ENCODE measurements around the gene SIGLECL1.

- TF ChIP-seq CTCF (IDR thresholded peaks at IDR 0.05) (no peak), POLR2AphosphoS5 (IDR thresholded peaks at IDR 0.05) (no peak), POLR2A (IDR thresholded peaks at IDR 0.05) (no peak)
These were observed 26.7 kb upstream of the SIGLECL1 start for GRCh38 chr19:51224163-51224641.
